ENCODE results near the gene CEP72.

GRCh38 chr5:624951-625230 lies 12.8 kb downstream of the CEP72 start:
- TF ChIP-seq CTCF (IDR thresholded peaks at IDR 0.05; ENCODE audit: low read depth, low read length) (no peak), EZH2phosphoT487 (IDR thresholded peaks at IDR 0.05; ENCODE audit: low read depth) (no peak)

Measured in OCI-LY3 (cell line).